Panc1 (cell line): ENCODE measurements around the gene GRAMD1A. TPM values are rescaled to one million over a fixed set of nuclear protein-coding genes. Genes with fewer than 3 reads are reported as not detected.

Experiments
- ATAC-seq: fragments of 200-7000 bp; cut with Tn5 transposase; 2 replicates; pipeline ENCODE4 v1.9.1; 2020; ENCODE audit warnings: mild to moderate bottlenecking, moderate library complexity
- BruUV-seq: library from RNA; stranded (reverse); fragments of 400-500 nt; replicated peaks from 2 replicates; lab custom pipeline; 2021; lab: Mats Ljungman, UMichigan
- CTCF ChIA-PET: fragments of 300-600 bp; sonication (Branson Sonifier 250); formaldehyde crosslinking; loops from one replicate; lab custom pipeline; 2022; ENCODE audit warnings: antibody characterized with exemption; lab: Charles Lee
- POLR2A ChIA-PET: fragments of 300-600 bp; sonication (Branson Sonifier 250); formaldehyde crosslinking; loops from one replicate; lab custom pipeline; 2022; ENCODE audit warnings: antibody characterized with exemption; lab: Charles Lee
- DNase-seq: peaks from one replicate; pipeline ENCODE4 v3.0.0-alpha.2; 2010; ENCODE audit warnings: low read depth, low spot score
- H3K27ac ChIP-seq: 2 replicates; pipeline ENCODE4 v1.5.1; 2011; ENCODE audit warnings: mild to moderate bottlenecking, low read length, inconsistent platforms
- H3K27me3 ChIP-seq: fragments of 200-500 bp; sonication (Bioruptor generic); 2 replicates; pipeline ENCODE4 v1.6.0; 2014; ENCODE audit warnings: low read length, inconsistent platforms; ENCODE audit not compliant: control insufficient read depth, insufficient read depth
- H3K36me3 ChIP-seq: fragments of 200-500 bp; sonication (Bioruptor generic); 2 replicates; pipeline ENCODE4 v1.5.1; 2014; ENCODE audit warnings: inconsistent platforms, mild to moderate bottlenecking, low read length, moderate library complexity; ENCODE audit not compliant: control insufficient read depth, insufficient read depth
- H3K4me1 ChIP-seq: 2 replicates; pipeline ENCODE4 v1.5.1; 2011; ENCODE audit warnings: inconsistent platforms, mild to moderate bottlenecking, low read length, moderate library complexity; ENCODE audit not compliant: control insufficient read depth, insufficient read depth
- H3K4me3 ChIP-seq, 2 experiments: 2 replicates each; pipeline ENCODE4 v1.5.1; 2011 to 2012; ENCODE audit warnings: low read depth in 2 of 2, low read length in 2 of 2, mild to moderate bottlenecking in 2 of 2, inconsistent platforms in 1 of 2, moderate library complexity in 1 of 2
- H3K9me3 ChIP-seq: fragments of 200-500 bp; sonication (Bioruptor generic); 2 replicates; pipeline ENCODE4 v1.5.1; 2014; ENCODE audit warnings: low read depth, mild to moderate bottlenecking, inconsistent platforms, low read length, moderate library complexity; ENCODE audit not compliant: control insufficient read depth, insufficient read depth
- POLR2AphosphoS5 ChIP-seq: IDR thresholded peaks from 2 replicates; pipeline ENCODE4 v1.6.1; 2012; ENCODE audit warnings: mild to moderate bottlenecking, low read depth, low read length, moderate library complexity
- SIN3A ChIP-seq: IDR thresholded peaks from 2 replicates; pipeline ENCODE4 v1.6.1; 2012; ENCODE audit warnings: low read depth, mild to moderate bottlenecking, low read length, moderate library complexity, borderline replicate concordance; ENCODE audit not compliant: insufficient read depth
- TCF7L2 ChIP-seq: IDR thresholded peaks from 2 replicates; pipeline ENCODE4 v1.6.1; 2011; ENCODE audit warnings: mild to moderate bottlenecking, low read depth, low read length, inconsistent platforms
- in situ Hi-C: cut with HindIII; loops from 2 replicates; pipeline ENCODE4 v1.10.0; 2016; ENCODE audit warnings: low sequenced_read_pairs, low pct_unique_long_range_greater_than_20kb
- intact Hi-C: fragments of 100-400 bp; cut with micrococcal nuclease; formaldehyde crosslinking; loops from one replicate; pipeline ENCODE4 v1.10.0; 2022; ENCODE audit not compliant: unreplicated experiment
- total RNA-seq: library from RNA; stranded (reverse); gene quantifications from one replicate; pipeline ENCODE4 v1.2.1, GENCODE V29; 2021; ENCODE audit not compliant: unreplicated experiment
- TF ChIP-seq, protein P1 (sequence below), 2 experiments: IDR thresholded peaks; 2 replicates each; pipeline ENCODE4 v1.6.1; 2011 to 2012; ENCODE audit warnings: low read depth in 2 of 2, control low read depth in 1 of 2, low read length in 1 of 2, mild to moderate bottlenecking in 1 of 2, moderate library complexity in 1 of 2; ENCODE audit not compliant: insufficient read depth in 1 of 2
- TF ChIP-seq, protein P2 (sequence below): fragments of 450-650 bp; IDR thresholded peaks from 2 replicates; pipeline ENCODE4 v1.5.1; 2017; ENCODE audit warnings: mild to moderate bottlenecking

The GRAMD1A gene
- total RNA-seq, 1 experiment from 2014 or later = 69.9 TPM

DNA sequence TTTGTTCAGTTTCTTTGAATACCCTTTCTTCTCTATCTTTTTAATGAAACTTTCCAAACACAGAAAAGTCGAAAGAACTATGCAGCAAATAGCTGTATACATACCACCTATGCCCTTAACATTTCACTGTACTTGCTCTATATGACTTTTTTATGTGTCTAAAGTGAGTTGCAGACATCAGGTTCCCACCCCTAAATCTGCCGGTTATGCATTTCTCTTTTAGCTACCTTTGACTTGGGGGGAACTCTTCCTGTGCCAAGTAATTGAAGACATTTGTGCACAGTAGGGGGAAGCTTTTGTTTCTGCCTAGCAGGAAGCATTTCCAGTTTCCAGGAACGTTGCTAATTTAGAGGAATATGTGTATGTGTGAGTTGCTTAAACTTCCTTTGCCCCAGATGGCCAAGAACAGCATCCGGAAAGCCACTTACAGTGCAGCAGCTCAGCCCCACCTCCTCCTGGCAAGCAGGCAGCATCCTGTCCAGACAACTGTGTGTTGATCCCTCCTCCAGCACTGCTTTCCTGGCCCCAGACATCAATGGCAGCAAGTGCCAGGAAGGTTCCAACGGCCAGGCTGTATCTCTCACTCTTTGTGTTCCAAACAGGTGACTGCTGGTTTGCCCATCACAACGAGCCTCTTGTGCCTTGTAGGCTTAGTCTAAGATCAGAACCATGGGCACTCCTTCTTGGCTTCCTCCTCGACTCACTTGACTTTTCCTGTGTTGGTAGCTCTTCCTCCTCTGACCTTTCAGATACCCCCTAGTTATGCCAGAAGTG lies 14.7 kb upstream of the GRAMD1A start:
- POLR2A ChIA-PET = no interaction called here
- no peaks in the 10 kb centered on the region for H3K9me3 ChIP-seq
- CTCF ChIA-PET = no interaction called here
- H3K4me3 ChIP-seq = no peak overlapping the region
- BruUV-seq = no TSS peak
- H3K36me3 ChIP-seq = no peaks in the 10 kb centered on the region
- H3K27ac ChIP-seq = no peak overlapping the region
- TF ChIP-seq TCF7L2 = no peak
- no peak for TF ChIP-seq SIN3A
- TF ChIP-seq, protein P1, sequence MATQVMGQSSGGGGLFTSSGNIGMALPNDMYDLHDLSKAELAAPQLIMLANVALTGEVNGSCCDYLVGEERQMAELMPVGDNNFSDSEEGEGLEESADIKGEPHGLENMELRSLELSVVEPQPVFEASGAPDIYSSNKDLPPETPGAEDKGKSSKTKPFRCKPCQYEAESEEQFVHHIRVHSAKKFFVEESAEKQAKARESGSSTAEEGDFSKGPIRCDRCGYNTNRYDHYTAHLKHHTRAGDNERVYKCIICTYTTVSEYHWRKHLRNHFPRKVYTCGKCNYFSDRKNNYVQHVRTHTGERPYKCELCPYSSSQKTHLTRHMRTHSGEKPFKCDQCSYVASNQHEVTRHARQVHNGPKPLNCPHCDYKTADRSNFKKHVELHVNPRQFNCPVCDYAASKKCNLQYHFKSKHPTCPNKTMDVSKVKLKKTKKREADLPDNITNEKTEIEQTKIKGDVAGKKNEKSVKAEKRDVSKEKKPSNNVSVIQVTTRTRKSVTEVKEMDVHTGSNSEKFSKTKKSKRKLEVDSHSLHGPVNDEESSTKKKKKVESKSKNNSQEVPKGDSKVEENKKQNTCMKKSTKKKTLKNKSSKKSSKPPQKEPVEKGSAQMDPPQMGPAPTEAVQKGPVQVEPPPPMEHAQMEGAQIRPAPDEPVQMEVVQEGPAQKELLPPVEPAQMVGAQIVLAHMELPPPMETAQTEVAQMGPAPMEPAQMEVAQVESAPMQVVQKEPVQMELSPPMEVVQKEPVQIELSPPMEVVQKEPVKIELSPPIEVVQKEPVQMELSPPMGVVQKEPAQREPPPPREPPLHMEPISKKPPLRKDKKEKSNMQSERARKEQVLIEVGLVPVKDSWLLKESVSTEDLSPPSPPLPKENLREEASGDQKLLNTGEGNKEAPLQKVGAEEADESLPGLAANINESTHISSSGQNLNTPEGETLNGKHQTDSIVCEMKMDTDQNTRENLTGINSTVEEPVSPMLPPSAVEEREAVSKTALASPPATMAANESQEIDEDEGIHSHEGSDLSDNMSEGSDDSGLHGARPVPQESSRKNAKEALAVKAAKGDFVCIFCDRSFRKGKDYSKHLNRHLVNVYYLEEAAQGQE (IDR thresholded peaks at IDR 0.05; ENCODE audit: insufficient read depth in 1 of 2, low read depth in 2 of 2, low read length in 1 of 2) = no peak
- TF ChIP-seq, protein P2, sequence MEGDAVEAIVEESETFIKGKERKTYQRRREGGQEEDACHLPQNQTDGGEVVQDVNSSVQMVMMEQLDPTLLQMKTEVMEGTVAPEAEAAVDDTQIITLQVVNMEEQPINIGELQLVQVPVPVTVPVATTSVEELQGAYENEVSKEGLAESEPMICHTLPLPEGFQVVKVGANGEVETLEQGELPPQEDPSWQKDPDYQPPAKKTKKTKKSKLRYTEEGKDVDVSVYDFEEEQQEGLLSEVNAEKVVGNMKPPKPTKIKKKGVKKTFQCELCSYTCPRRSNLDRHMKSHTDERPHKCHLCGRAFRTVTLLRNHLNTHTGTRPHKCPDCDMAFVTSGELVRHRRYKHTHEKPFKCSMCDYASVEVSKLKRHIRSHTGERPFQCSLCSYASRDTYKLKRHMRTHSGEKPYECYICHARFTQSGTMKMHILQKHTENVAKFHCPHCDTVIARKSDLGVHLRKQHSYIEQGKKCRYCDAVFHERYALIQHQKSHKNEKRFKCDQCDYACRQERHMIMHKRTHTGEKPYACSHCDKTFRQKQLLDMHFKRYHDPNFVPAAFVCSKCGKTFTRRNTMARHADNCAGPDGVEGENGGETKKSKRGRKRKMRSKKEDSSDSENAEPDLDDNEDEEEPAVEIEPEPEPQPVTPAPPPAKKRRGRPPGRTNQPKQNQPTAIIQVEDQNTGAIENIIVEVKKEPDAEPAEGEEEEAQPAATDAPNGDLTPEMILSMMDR = no peak
- TF ChIP-seq POLR2AphosphoS5 = no peak
- ATAC-seq (no peak), DNase-seq (no peak)
- no peaks in the 10 kb centered on the region for H3K4me1 ChIP-seq
- in situ Hi-C loops (no loop called here), intact Hi-C loops (no loop called here)
- H3K27me3 ChIP-seq = no peaks in the 10 kb centered on the region

DNA sequence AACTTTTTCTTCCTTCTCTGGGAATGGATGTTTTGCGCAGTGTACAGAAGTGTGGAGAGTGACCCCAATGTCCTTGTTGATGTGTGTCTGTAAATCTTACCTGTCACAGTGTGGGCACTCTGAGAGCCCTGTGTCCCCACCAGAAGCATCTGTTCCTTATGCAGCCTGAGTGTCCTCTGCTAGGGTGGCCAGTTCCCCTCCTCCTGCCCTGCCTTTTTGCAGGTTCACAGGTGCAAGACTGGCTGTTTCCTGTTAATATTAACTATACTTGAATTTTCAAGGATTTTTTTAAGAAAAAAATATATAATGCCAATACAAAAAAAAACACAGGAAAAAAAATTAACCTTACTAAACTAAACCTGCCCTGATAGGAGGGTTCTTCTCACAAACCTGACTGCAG lies 12.0 kb upstream of the GRAMD1A start:
- no peak overlapping the region for H3K4me3 ChIP-seq
- intact Hi-C loops (no loop called here), in situ Hi-C loops (no loop called here)
- POLR2A ChIA-PET = no interaction called here
- H3K27ac ChIP-seq = no peak overlapping the region
- ATAC-seq (no peak), DNase-seq (no peak)
- H3K36me3 ChIP-seq = no peaks in the 10 kb centered on the region
- no peaks in the 10 kb centered on the region for H3K9me3 ChIP-seq
- CTCF ChIA-PET = no interaction called here
- no peaks in the 10 kb centered on the region for H3K4me1 ChIP-seq
- no peak for TF ChIP-seq POLR2AphosphoS5
- TF ChIP-seq TCF7L2 = no peak
- TF ChIP-seq, protein P1 (IDR thresholded peaks at IDR 0.05; ENCODE audit: insufficient read depth in 1 of 2, low read depth in 2 of 2, low read length in 1 of 2) = no peak
- TF ChIP-seq, protein P2 = no peak
- TF ChIP-seq SIN3A = no peak
- BruUV-seq = no TSS peak
- no peaks in the 10 kb centered on the region for H3K27me3 ChIP-seq
